WTC11 (cell line): ENCODE data around the gene SYNPO2. TPM values are rescaled to one million over a fixed set of nuclear protein-coding genes. Genes with fewer than 3 reads are reported as not detected.

Experiments
- ATAC-seq: fragments of 200-7000 bp; cut with Tn5 transposase; 2 replicates; pipeline ENCODE4 v1.10.0; 2021; ENCODE audit warnings: mild to moderate bottlenecking, moderate library complexity
- CTCF ChIA-PET: fragments of 300-600 bp; sonication (Branson Sonifier 250); formaldehyde crosslinking; loops from one replicate; lab custom pipeline; 2021; ENCODE audit warnings: antibody characterized with exemption; lab: Charles Lee
- POLR2A ChIA-PET: fragments of 350-600 bp; sonication (Branson Sonifier 250); formaldehyde crosslinking; loops from one replicate; lab custom pipeline; 2021; ENCODE audit warnings: antibody characterized with exemption; lab: Charles Lee
- DNase-seq: peaks from one replicate; pipeline ENCODE4 v3.0.0; 2021; ENCODE audit warnings: low spot score
- H3K27ac Mint-ChIP-seq: 2 replicates; pipeline ENCODE4 v1.8.0; 2021; ENCODE audit warnings: mixed read lengths
- H3K27me3 Mint-ChIP-seq: 2 replicates; pipeline ENCODE4 v1.8.0; 2021; ENCODE audit warnings: low read depth, mild to moderate bottlenecking, moderate library complexity, mixed read lengths
- H3K36me3 Mint-ChIP-seq: 2 replicates; pipeline ENCODE4 v1.8.0; 2021; ENCODE audit warnings: mixed read lengths
- H3K4me1 Mint-ChIP-seq: 2 replicates; pipeline ENCODE4 v1.8.0; 2022; ENCODE audit warnings: mixed read lengths
- H3K4me3 Mint-ChIP-seq: 2 replicates; pipeline ENCODE4 v1.8.0; 2021; ENCODE audit warnings: mild to moderate bottlenecking, moderate library complexity, mixed read lengths
- H3K9me3 Mint-ChIP-seq: 2 replicates; pipeline ENCODE4 v1.8.0; 2021; ENCODE audit warnings: mixed read lengths
- CREB1 ChIP-seq: sonication (generic); formaldehyde crosslinking; IDR thresholded peaks from 2 replicates; pipeline ENCODE4 v1.8.0; 2023; ENCODE audit warnings: mild to moderate bottlenecking, missing genetic modification reagents
- E2F1 ChIP-seq: sonication (generic); formaldehyde crosslinking; IDR thresholded peaks from 2 replicates; pipeline ENCODE4 v1.8.0; 2022; ENCODE audit warnings: mild to moderate bottlenecking, missing genetic modification reagents
- ETV6 ChIP-seq: sonication (generic); formaldehyde crosslinking; IDR thresholded peaks from 2 replicates; pipeline ENCODE4 v1.8.1; 2022; ENCODE audit warnings: mild to moderate bottlenecking, missing genetic modification reagents
- IRF1 ChIP-seq: sonication (generic); formaldehyde crosslinking; IDR thresholded peaks from 2 replicates; pipeline ENCODE4 v1.8.0; 2023; ENCODE audit warnings: missing genetic modification reagents
- IRF2 ChIP-seq: sonication (generic); formaldehyde crosslinking; IDR thresholded peaks from 2 replicates; pipeline ENCODE4 v1.8.0; 2022; ENCODE audit warnings: low read depth, missing genetic modification reagents, borderline replicate concordance
- KAT7 ChIP-seq: sonication (generic); formaldehyde crosslinking; IDR thresholded peaks from 2 replicates; pipeline ENCODE4 v1.8.1; 2023; ENCODE audit warnings: missing genetic modification reagents, mild to moderate bottlenecking, borderline replicate concordance
- NFATC4 ChIP-seq: fragments of 250-450 bp; sonication (Bioruptor Pico); IDR thresholded peaks from 2 replicates; pipeline ENCODE4 v1.9.0; 2021; ENCODE audit warnings: mild to moderate bottlenecking
- SP1 ChIP-seq: sonication (generic); formaldehyde crosslinking; conservative IDR thresholded peaks from 2 replicates; pipeline ENCODE4 v1.8.1; 2022; ENCODE audit warnings: missing genetic modification reagents
- TCF7 ChIP-seq: sonication (generic); formaldehyde crosslinking; IDR thresholded peaks from 2 replicates; pipeline ENCODE4 v1.8.0; 2022; ENCODE audit warnings: mild to moderate bottlenecking, low read depth, missing genetic modification reagents, moderate library complexity
- USF1 ChIP-seq: sonication (generic); formaldehyde crosslinking; IDR thresholded peaks from 2 replicates; pipeline ENCODE4 v1.8.0; 2022; ENCODE audit warnings: mild to moderate bottlenecking, missing genetic modification reagents
- ZBTB21 ChIP-seq: sonication (generic); formaldehyde crosslinking; IDR thresholded peaks from 2 replicates; pipeline ENCODE4 v1.8.1; 2023; ENCODE audit warnings: mild to moderate bottlenecking, missing genetic modification reagents, borderline replicate concordance
- ZNF138 ChIP-seq: sonication (generic); formaldehyde crosslinking; conservative IDR thresholded peaks from 2 replicates; pipeline ENCODE4 v1.8.1; 2022; ENCODE audit warnings: mild to moderate bottlenecking, moderate library complexity, missing genetic modification reagents
- ZNF317 ChIP-seq: sonication (generic); formaldehyde crosslinking; IDR thresholded peaks from 2 replicates; pipeline ENCODE4 v1.8.1; 2023; ENCODE audit warnings: low read depth, mild to moderate bottlenecking, moderate library complexity, missing genetic modification reagents, borderline replicate concordance
- ZNF396 ChIP-seq: fragments of 250-450 bp; sonication (Bioruptor Pico); IDR thresholded peaks from 2 replicates; pipeline ENCODE4 v1.8.0; 2021; ENCODE audit warnings: mild to moderate bottlenecking, moderate library complexity, borderline replicate concordance
- ZNF423 ChIP-seq: fragments of 250-450 bp; sonication (Bioruptor Pico); IDR thresholded peaks from 2 replicates; pipeline ENCODE4 v2.1.2; 2022; ENCODE audit warnings: mild to moderate bottlenecking, moderate library complexity
- ZNF532 ChIP-seq: fragments of 250-450 bp; sonication (Bioruptor Pico); IDR thresholded peaks from 2 replicates; pipeline ENCODE4 v1.9.0; 2021; ENCODE audit warnings: mild to moderate bottlenecking, borderline replicate concordance
- ZNF671 ChIP-seq: fragments of 250-450 bp; sonication (Bioruptor Pico); IDR thresholded peaks from 2 replicates; pipeline ENCODE4 v1.8.0; 2021; ENCODE audit warnings: mild to moderate bottlenecking
- total RNA-seq: library from RNA; stranded (reverse); gene quantifications from 3 replicates; pipeline ENCODE4 v1.2.3, GENCODE V29; 2021
- TF ChIP-seq, protein P1 (sequence below): sonication (generic); formaldehyde crosslinking; conservative IDR thresholded peaks from 2 replicates; pipeline ENCODE4 v1.8.1; 2022; ENCODE audit warnings: mild to moderate bottlenecking, missing genetic modification reagents

The SYNPO2 gene
- total RNA-seq, 1 experiment from 2014 or later, result 1.9 TPM

DNA sequence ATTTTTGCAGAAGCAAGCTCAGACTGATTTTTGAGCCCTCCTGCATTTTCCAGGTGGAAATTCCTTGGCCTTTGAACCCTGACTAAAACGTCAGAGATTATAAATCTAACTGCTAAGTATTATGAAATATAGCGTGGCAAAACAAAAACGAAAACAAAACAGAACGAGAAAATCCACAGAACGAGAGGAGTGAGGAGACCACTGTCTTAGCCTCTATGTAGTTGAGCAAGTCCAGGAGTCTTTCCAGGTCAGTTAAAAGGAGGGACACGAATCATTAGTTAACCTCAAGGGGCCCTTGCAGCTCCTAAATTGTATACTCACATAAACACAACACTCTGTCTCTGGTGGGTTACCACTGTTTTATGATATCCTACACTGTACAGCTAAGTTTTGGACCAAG lies 80.2 kb downstream of the SYNPO2 start:
- Mint-ChIP-seq H3K9me3 (no peaks in the 10 kb centered on the region), H3K4me3 (no peak overlapping the region), H3K4me1 (peaks cover 25% of the 10 kb centered on the region), H3K27ac (peak overlapping the region; percentile 81; the same call in 1 of the 2 replicates), H3K36me3 (no peaks in the 10 kb centered on the region), H3K27me3 (no peaks in the 10 kb centered on the region)
- no peak for TF ChIP-seq ZNF317
- TF ChIP-seq IRF2 (CRISPR knock-in tag), result no peak
- no peak for TF ChIP-seq NFATC4 (CRISPR knock-in tag)
- no peak for TF ChIP-seq ZNF138 (CRISPR knock-in tag)
- ChIA-PET POLR2A (no interaction called here), CTCF (interaction anchor here (0.9 to 2.3 kb wide), 7 partner anchors 19 to 658 kb away, joined by 3 to 13 read pairs (median 4); partner anchors contain the start of gene METTL14)
- no peak for ATAC-seq
- DNase-seq, result no peak

DNA sequence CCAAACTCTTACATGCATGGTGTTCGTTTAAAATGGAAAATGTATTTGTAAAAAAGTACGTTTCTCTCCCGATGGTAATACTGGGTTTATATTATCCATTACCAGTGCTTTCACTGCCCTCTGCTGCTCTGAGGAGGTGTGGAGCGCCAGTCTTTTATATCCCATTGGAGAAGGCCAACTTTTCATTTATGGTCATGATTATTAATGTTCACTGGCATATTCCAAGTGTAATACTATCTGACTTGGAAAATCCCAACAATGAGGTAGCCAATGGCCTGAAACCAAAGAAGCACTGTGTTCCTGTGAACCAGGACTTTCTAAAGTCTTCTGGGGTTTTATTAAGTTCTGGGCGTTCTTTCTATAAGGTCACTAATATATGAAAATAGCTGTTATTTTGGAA lies 80.7 kb downstream of the SYNPO2 start:
- POLR2A ChIA-PET, result interaction anchor here (0.7 kb wide), 1 partner anchor 68 kb away, joined by 3 read pairs; no protein-coding TSS in a partner anchor
- no peak for TF ChIP-seq ZNF396
- TF ChIP-seq TCF7 (CRISPR knock-in tag), result no peak
- no peak for TF ChIP-seq ZNF532 (CRISPR knock-in tag)
- no peak for TF ChIP-seq SP1
- no peak for TF ChIP-seq ZNF423 (CRISPR knock-in tag)
- TF ChIP-seq CREB1 (CRISPR knock-in tag), result no peak
- no peak for TF ChIP-seq E2F1
- no peak for TF ChIP-seq KAT7
- TF ChIP-seq ETV6 (CRISPR knock-in tag), result no peak
- TF ChIP-seq NFATC4 (CRISPR knock-in tag), result no peak
- TF ChIP-seq, protein P1, sequence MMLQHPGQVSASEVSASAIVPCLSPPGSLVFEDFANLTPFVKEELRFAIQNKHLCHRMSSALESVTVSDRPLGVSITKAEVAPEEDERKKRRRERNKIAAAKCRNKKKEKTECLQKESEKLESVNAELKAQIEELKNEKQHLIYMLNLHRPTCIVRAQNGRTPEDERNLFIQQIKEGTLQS (CRISPR knock-in tag), result no peak
- no peak for TF ChIP-seq ZNF671 (CRISPR knock-in tag)

GRCh38 chr4:118972167-118972566 lies 83.5 kb downstream of the SYNPO2 start:
- no peak for TF ChIP-seq ZBTB21 (CRISPR knock-in tag)
- TF ChIP-seq USF1 (CRISPR knock-in tag), result no peak
- TF ChIP-seq IRF1 (CRISPR knock-in tag), result no peak
- ChIA-PET CTCF (interaction anchor here (0.6 to 1.1 kb wide), 2 partner anchors 54 to 226 kb away, joined by 3 to 4 read pairs; no protein-coding TSS in a partner anchor), POLR2A (interaction anchor here (0.9 kb wide), 1 partner anchor 137 kb away, joined by 3 read pairs; no protein-coding TSS in a partner anchor)
- no peak overlapping the region for H3K4me3 Mint-ChIP-seq
- no peak overlapping the region for H3K27ac Mint-ChIP-seq
- H3K4me1 Mint-ChIP-seq, result peaks cover 19% of the 10 kb centered on the region
- no peaks in the 10 kb centered on the region for H3K9me3 Mint-ChIP-seq
- H3K27me3 Mint-ChIP-seq, result no peaks in the 10 kb centered on the region
- H3K36me3 Mint-ChIP-seq, result no peaks in the 10 kb centered on the region
- ATAC-seq (no peak), DNase-seq (no peak)

More for the DNA sequence above, 80.7 kb downstream of the SYNPO2 start:
- Mint-ChIP-seq H3K27ac (no peak overlapping the region), H3K27me3 (no peaks in the 10 kb centered on the region), H3K9me3 (no peaks in the 10 kb centered on the region), H3K4me1 (peaks cover 25% of the 10 kb centered on the region), H3K4me3 (no peak overlapping the region), H3K36me3 (no peaks in the 10 kb centered on the region)
- peak; percentile 64 for ATAC-seq
- CTCF ChIA-PET, result interaction anchor here (0.7 to 2.3 kb wide), 6 partner anchors 20 to 284 kb away, joined by 3 to 13 read pairs (median 4); partner anchors contain the start of gene METTL14
- peak; percentile 19 for DNase-seq
